Measurements from ENCODE around the gene RNF220. TPM values are rescaled to one million over a fixed set of nuclear protein-coding genes. Genes with fewer than 3 reads are reported as not detected.

The RNF220 gene
- total and polyA plus RNA-seq, 2 of the 13 experiments (the other 11 are each of a cell fraction or from before 2014, with no cell fraction given) = 48.2 to 72.1 TPM

DNA sequence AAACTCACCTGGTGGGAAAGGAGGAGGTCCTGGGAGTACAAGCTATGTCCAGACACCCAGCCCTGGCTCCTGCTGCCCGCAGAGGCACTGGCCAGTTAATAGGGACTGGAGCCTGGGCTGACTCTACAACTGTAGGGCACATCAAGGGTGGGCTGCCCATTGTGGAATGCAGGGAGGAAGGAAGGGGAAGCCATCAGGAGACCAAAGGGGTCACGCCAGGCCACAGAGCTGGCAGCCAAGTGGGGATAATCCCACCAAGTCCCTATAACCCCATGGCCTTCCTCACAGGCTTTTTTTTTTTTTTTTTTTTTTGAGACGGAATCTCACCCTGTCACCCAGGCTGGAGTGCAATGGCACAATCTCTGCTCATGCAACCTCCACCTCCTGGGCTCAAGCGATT, 254.5 kb downstream of the RNF220 start:
- TF ChIP-seq HOXA5 (CRISPR knock-in tag; IDR thresholded peaks at IDR 0.05) (no peak), ZNF232 (CRISPR knock-in tag; IDR thresholded peaks at IDR 0.05; ENCODE audit: borderline replicate concordance) (no peak), PAWR (CRISPR knock-in tag; IDR thresholded peaks at IDR 0.05; ENCODE audit: borderline replicate concordance) (no peak), SALL2 (CRISPR knock-in tag; IDR thresholded peaks at IDR 0.05) (no peak), POGK (CRISPR knock-in tag; conservative IDR thresholded peaks at IDR 0.05) (no peak), ELF1 (CRISPR knock-in tag; IDR thresholded peaks at IDR 0.05) (no peak)
- TF ChIP-seq, protein P1, sequence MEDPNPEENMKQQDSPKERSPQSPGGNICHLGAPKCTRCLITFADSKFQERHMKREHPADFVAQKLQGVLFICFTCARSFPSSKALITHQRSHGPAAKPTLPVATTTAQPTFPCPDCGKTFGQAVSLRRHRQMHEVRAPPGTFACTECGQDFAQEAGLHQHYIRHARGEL (CRISPR knock-in tag; IDR thresholded peaks at IDR 0.05) = no peak
- TF ChIP-seq, protein P2, sequence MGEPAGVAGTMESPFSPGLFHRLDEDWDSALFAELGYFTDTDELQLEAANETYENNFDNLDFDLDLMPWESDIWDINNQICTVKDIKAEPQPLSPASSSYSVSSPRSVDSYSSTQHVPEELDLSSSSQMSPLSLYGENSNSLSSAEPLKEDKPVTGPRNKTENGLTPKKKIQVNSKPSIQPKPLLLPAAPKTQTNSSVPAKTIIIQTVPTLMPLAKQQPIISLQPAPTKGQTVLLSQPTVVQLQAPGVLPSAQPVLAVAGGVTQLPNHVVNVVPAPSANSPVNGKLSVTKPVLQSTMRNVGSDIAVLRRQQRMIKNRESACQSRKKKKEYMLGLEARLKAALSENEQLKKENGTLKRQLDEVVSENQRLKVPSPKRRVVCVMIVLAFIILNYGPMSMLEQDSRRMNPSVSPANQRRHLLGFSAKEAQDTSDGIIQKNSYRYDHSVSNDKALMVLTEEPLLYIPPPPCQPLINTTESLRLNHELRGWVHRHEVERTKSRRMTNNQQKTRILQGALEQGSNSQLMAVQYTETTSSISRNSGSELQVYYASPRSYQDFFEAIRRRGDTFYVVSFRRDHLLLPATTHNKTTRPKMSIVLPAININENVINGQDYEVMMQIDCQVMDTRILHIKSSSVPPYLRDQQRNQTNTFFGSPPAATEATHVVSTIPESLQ (CRISPR knock-in tag; conservative IDR thresholded peaks at IDR 0.05) = no peak
- Histone ChIP-seq H3K9ac (ENCODE audit: insufficient read depth, low read depth, low read length) (no peak overlapping the region), H3K79me2 (ENCODE audit: insufficient read depth, low read length) (no peaks in the 10 kb centered on the region), H3K27me3 (ENCODE audit: control insufficient read depth in 1 of 2, insufficient read depth in 2 of 2, low read length in 2 of 2) (no peaks in the 10 kb centered on the region), H3K4me1 (ENCODE audit: insufficient read depth, low read length) (peaks cover 65% of the 10 kb centered on the region), H3K27ac (ENCODE audit: extremely low read length, insufficient read depth, low read length) (no peak overlapping the region), H3K4me3 (replicated peaks in 1 of 3; ENCODE audit: insufficient read depth in 1 of 3, low read depth in 2 of 3, low read length in 3 of 3) (no peak overlapping the region), H3K4me2 (ENCODE audit: low read depth, low read length) (no peak overlapping the region), H4K20me1 (ENCODE audit: insufficient read depth, low read length) (no peaks in the 10 kb centered on the region), H2AFZ (ENCODE audit: low read length) (no peak overlapping the region), H3K9me3 (ENCODE audit: low read length) (no peaks in the 10 kb centered on the region), H3K36me3 (replicated peaks in 1 of 2; ENCODE audit: control insufficient read depth in 1 of 2, insufficient read depth in 2 of 2, low read length in 2 of 2) (peaks cover 1 to 9% of the 10 kb centered on the region in 2 experiments; a peak in 2 of 5 replicates)
- 91% methylated on average over 4 of the region's 4 CpGs for WGBS (ENCODE audit: low lambda C conversion rate)
- ChIA-PET POLR2A (interaction anchor here (0.7 to 2.0 kb wide), 2 partner anchors 9 to 15 kb away, joined by 3 to 6 read pairs; partner anchors contain the start of genes ARMH1 and TMEM53), CTCF (ENCODE audit: low intra/inter-chr PET ratio, low total read pairs) (no interaction called here)
- no peak for ATAC-seq
- intact Hi-C loops (cut with micrococcal nuclease; ENCODE audit: unreplicated experiment) = no loop called here
- in situ Hi-C loops (cut with HindIII; ENCODE audit: extremely low pct_ligation_motif_present, low pct_unique_long_range_greater_than_20kb) = no loop called here
- BruUV-seq (replicated peaks) = no TSS peak
- no peak for FAIRE-seq
- no peak for DNase-seq (ENCODE audit: low spot score)
